GM19099 (cell line): ENCODE measurements around the gene PGBD2.

Source experiments
- POLR2A ChIP-seq: IDR thresholded peaks from 3 replicates; pipeline ENCODE4 v1.6.1; 2011; ENCODE audit warnings: low read depth; ENCODE audit not compliant: insufficient read length; ENCODE audit errors: extremely low read depth

PGBD2 gene

DNA sequence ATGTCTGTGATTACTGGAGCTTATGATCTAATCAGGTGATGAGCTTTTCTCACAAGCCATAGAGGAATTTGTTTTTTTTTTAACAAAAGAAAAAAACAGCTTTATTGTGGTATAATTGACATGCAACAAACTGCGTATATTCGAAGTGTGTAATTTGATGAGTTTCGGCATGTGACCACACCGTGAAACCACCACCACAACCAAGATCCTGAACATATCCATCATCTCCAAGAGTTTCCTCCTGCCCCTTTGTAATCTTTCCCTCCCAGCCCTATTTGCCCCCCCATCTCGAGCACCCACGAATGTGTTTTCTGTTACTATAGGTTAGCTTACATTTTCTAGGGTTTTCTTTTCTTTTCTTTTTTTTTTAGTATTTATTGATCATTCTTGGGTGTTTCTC, 4.7 kb downstream of the PGBD2 start:
- TF ChIP-seq POLR2A: no peak

- TF ChIP-seq POLR2A: no peak
Observed at GRCh38 chr1:248913933-248914332, 7.9 kb downstream of the PGBD2 start.

GRCh38 chr1:248914796-248915381, 8.9 kb downstream of the PGBD2 start:
- TF ChIP-seq POLR2A: no peak

GRCh38 chr1:248918131-248918530, 12.1 kb downstream of the PGBD2 start:
- TF ChIP-seq POLR2A: no peak

DNA sequence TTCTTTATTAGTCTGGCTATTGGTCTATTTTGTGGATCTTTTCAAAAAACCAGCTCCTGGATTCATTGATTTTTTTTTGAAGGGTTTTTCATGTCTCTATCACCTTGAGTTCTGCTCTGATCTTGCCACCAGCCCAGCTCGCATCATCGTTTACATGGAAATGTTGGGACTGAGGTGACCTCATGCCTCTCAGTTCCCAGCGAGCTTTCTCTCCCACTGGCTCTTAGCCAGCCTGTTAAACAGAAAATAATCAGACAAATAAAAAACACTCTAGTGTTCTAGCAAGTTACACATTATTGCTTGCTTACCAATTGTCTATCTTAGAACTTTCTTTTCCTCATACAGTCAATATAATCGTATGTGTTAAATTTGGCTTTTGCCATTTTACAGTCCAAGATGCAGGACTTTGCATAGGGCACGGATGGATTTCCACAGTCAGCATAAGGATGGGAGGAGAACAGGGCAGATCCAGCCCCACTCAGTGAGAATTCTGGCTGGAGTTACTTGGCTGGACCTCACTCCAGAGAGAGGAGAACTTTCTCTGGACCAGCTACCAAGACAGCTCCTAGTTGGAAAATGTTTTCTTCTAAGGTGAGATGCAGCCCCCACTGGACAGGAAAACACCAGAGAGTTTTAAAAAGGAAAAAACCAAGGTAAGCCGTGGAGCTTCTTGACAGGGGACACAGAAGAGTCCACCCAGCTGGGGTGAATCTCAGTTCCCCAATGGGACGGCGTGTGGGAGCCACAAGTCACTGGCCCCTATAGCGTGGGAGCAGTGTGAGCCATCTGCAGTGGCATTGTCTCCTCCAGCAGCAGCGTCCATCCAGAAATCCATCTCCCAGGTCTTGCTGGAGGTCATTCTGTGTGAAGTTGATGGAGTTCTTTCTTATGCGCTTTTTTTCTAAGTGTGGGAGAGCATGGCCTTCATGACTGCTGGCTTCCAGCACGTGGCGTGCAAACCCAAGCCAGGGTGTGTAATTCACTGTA, 17.6 kb downstream of the PGBD2 start:
- TF ChIP-seq POLR2A: no peak

- no peak for TF ChIP-seq POLR2A
Observed at GRCh38 chr1:248924696-248925532, 18.9 kb downstream of the PGBD2 start.

DNA sequence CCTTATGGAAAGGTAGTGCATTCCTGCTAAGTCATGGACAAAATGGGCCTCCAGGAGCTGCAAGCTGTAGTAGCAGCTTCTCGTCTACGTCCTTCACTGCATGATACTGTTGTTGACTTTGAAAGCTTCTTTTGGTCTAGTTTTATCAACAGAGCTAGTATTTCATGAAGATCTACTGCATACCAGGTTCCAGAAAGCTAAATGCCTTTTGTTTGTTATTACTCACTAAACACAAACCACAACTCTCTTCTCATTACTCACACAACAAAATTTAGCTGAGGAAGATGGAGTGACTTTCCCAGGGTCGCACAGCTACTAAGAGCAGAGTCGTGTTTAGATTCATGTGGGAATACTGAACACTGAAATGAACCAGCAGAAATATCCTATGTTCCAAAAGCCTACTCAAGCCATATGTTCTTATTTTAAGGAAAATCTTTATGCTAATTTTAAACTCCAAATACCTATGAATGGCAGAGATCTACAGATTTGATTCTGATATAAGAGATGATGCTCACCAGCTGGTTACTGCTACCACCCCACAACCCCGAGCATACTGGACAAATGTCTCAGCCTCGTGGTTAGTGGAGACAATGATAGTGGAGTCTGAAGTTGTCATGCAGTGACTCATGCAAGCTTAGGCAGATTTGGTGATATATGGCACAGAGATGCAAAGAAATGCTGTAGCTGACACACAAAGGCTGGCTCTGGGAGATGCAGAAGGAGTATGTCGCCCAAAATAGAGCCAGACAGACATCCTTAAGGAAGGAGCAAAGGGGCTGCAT, 20.6 kb downstream of the PGBD2 start:
- no peak for TF ChIP-seq POLR2A
